Activated CD8-positive, alpha-beta T cell treated with anti-CD3 and anti-CD28 coated beads, Interleukin-2, amount 10 ng/mL, durations not matched to agents 7 days and 5 days (primary cell): ENCODE results near the gene TCTA. TPM values are rescaled to one million over a fixed set of nuclear protein-coding genes. Genes with fewer than 3 reads are reported as not detected.
A peak's percentile ranks its signal among the peaks of the same experiment; 100 is the strongest.
"Not testable (repeated sequence)": the region's sequence is repeated elsewhere in the genome, so short reads cannot be mapped to it uniquely, and the experiment has no call there.

Source experiments
- ATAC-seq: fragments of 150-1000 bp; cut with Tn5 transposase; one replicate; pipeline ENCODE4 v1.10.0; 2021; ENCODE audit warnings: moderate library complexity
- CTCF ChIA-PET: fragments of 350-600 bp; sonication (Branson Sonifier 250); formaldehyde crosslinking; loops from one replicate; lab custom pipeline; 2021; ENCODE audit warnings: antibody characterized with exemption; lab: Charles Lee
- POLR2A ChIA-PET: fragments of 350-600 bp; sonication (Branson Sonifier 250); formaldehyde crosslinking; loops from one replicate; lab custom pipeline; 2021; ENCODE audit warnings: antibody characterized with exemption; lab: Charles Lee
- DNase-seq: peaks from one replicate; pipeline ENCODE4 v3.0.0-alpha.2; 2020
- H3K27ac Mint-ChIP-seq: one replicate; pipeline ENCODE4 v1.8.0; 2021; ENCODE audit warnings: mild to moderate bottlenecking, mixed read lengths
- H3K27me3 Mint-ChIP-seq: one replicate; pipeline ENCODE4 v1.8.0; 2021; ENCODE audit warnings: low read depth, mixed read lengths
- H3K36me3 Mint-ChIP-seq: one replicate; pipeline ENCODE4 v1.8.0; 2021; ENCODE audit warnings: low read depth, mixed read lengths
- H3K4me1 Mint-ChIP-seq: one replicate; pipeline ENCODE4 v1.8.0; 2021; ENCODE audit warnings: low read depth, mixed read lengths
- H3K4me3 Mint-ChIP-seq: one replicate; pipeline ENCODE4 v1.8.0; 2021; ENCODE audit warnings: mild to moderate bottlenecking, mixed read lengths
- H3K9me3 Mint-ChIP-seq: one replicate; pipeline ENCODE4 v1.8.0; 2022; ENCODE audit warnings: mixed read lengths; ENCODE audit not compliant: insufficient read depth
- total RNA-seq, 2 experiments: library from RNA; stranded (reverse); gene quantifications; one replicate each; pipeline ENCODE4 v1.2.3, GENCODE V29; 2021

The TCTA gene
- total RNA-seq, 2 experiments from 2014 or later: 19.6 to 25.2 TPM

- Mint-ChIP-seq H3K9me3 (no peaks in the 10 kb centered on the region), H3K27ac (no peak overlapping the region), H3K4me3 (no peak overlapping the region), H3K36me3 (peaks cover 24% of the 10 kb centered on the region), H3K4me1 (peaks cover 26% of the 10 kb centered on the region), H3K27me3 (no peaks in the 10 kb centered on the region)
- ChIA-PET POLR2A (interaction anchor here (0.9 kb wide), 1 partner anchor 48 kb away, joined by 3 read pairs; the partner anchor contains the start of gene USP4), CTCF (no interaction called here)
- no peak for ATAC-seq
- DNase-seq: no peak
Observed at GRCh38 chr3:49388289-49388820, 23.9 kb upstream of the TCTA start.

GRCh38 chr3:49389297-49389696 is 22.9 kb upstream of the TCTA start:
- Mint-ChIP-seq H3K27ac (no peak overlapping the region), H3K27me3 (no peaks in the 10 kb centered on the region), H3K9me3 (no peaks in the 10 kb centered on the region), H3K36me3 (peaks cover 24% of the 10 kb centered on the region), H3K4me3 (no peak overlapping the region), H3K4me1 (peaks cover 23% of the 10 kb centered on the region)
- POLR2A ChIA-PET: interaction anchor here (0.6 kb wide), 1 partner anchor 40 kb away, joined by 4 read pairs; the partner anchor contains the start of gene NICN1
- no peak for ATAC-seq
- CTCF ChIA-PET: interaction anchor here (0.8 kb wide), 1 partner anchor 49 kb away, joined by 4 read pairs; the partner anchor contains the start of gene USP4
- no peak for DNase-seq

GRCh38 chr3:49391310-49391709 is 20.9 kb upstream of the TCTA start:
- Mint-ChIP-seq H3K36me3 (peaks cover 37% of the 10 kb centered on the region), H3K4me1 (peaks cover 33% of the 10 kb centered on the region)
- POLR2A ChIA-PET, H3K27me3 Mint-ChIP-seq, H3K27ac Mint-ChIP-seq, H3K4me3 Mint-ChIP-seq, CTCF ChIA-PET, ATAC-seq, DNase-seq, H3K9me3 Mint-ChIP-seq: not testable (repeated sequence)

- no peaks in the 10 kb centered on the region for H3K9me3 Mint-ChIP-seq
- peak overlapping the region; percentile 0 for H3K27ac Mint-ChIP-seq
- CTCF ChIA-PET: interaction anchor here (0.7 to 1.0 kb wide), 2 partner anchors 11 to 57 kb away, joined by 3 to 4 read pairs; no protein-coding TSS in a partner anchor
- DNase-seq: no peak
- H3K27me3 Mint-ChIP-seq: no peaks in the 10 kb centered on the region
- POLR2A ChIA-PET: interaction anchor here (0.7 to 1.3 kb wide), 2 partner anchors 15 to 137 kb away, joined by 3 read pairs; no protein-coding TSS in a partner anchor
- H3K4me3 Mint-ChIP-seq: no peak overlapping the region
- H3K4me1 Mint-ChIP-seq: peaks cover 57% of the 10 kb centered on the region
- ATAC-seq: no peak
- H3K36me3 Mint-ChIP-seq: peaks cover 50% of the 10 kb centered on the region
Observed at GRCh38 chr3:49397470-49397869, 14.8 kb upstream of the TCTA start.

- no peak overlapping the region for H3K27ac Mint-ChIP-seq
- no peak overlapping the region for H3K4me3 Mint-ChIP-seq
- CTCF ChIA-PET: no interaction called here
- peaks cover 54% of the 10 kb centered on the region for H3K4me1 Mint-ChIP-seq
- peaks cover 54% of the 10 kb centered on the region for H3K36me3 Mint-ChIP-seq
- POLR2A ChIA-PET: interaction anchor here (0.8 kb wide), 1 partner anchor 12 kb away, joined by 3 read pairs; the partner anchor contains the start of genes RHOA and TCTA
- DNase-seq (no peak), ATAC-seq (no peak)
- H3K9me3 Mint-ChIP-seq: no peaks in the 10 kb centered on the region
- H3K27me3 Mint-ChIP-seq: no peaks in the 10 kb centered on the region
Observed at GRCh38 chr3:49399461-49399860, 12.8 kb upstream of the TCTA start.

GRCh38 chr3:49401766-49402165 is 10.5 kb upstream of the TCTA start:
- DNase-seq: no peak
- Mint-ChIP-seq H3K9me3 (no peaks in the 10 kb centered on the region), H3K27me3 (no peaks in the 10 kb centered on the region), H3K4me1 (peaks cover 48% of the 10 kb centered on the region), H3K36me3 (peaks cover 54% of the 10 kb centered on the region), H3K4me3 (no peak overlapping the region), H3K27ac (no peak overlapping the region)
- CTCF ChIA-PET: no interaction called here
- ATAC-seq: no peak
- POLR2A ChIA-PET: interaction anchor here (0.7 to 1.3 kb wide), 3 partner anchors 10 to 155 kb away, joined by 3 read pairs; partner anchors contain the start of gene RHOA

- DNase-seq (no peak), ATAC-seq (no peak)
- CTCF ChIA-PET: interaction anchor here (1.9 kb wide), 1 partner anchor 64 kb away, joined by 6 read pairs; the partner anchor contains the start of gene USP4
- Mint-ChIP-seq H3K27ac (no peak overlapping the region), H3K27me3 (no peaks in the 10 kb centered on the region), H3K4me1 (peaks cover 48% of the 10 kb centered on the region), H3K9me3 (no peaks in the 10 kb centered on the region), H3K36me3 (peaks cover 51% of the 10 kb centered on the region), H3K4me3 (no peak overlapping the region)
- POLR2A ChIA-PET: interaction anchor here (1.0 kb wide), 1 partner anchor 25 kb away, joined by 4 read pairs; the partner anchor contains the start of gene NICN1
Observed at GRCh38 chr3:49403891-49404290, 8.3 kb upstream of the TCTA start.

- CTCF ChIA-PET: interaction anchor here (1.1 to 1.9 kb wide), 3 partner anchors 28 to 234 kb away, joined by 3 to 6 read pairs (median 3); partner anchors contain the start of genes KLHDC8B and USP4
- ATAC-seq, H3K27me3 Mint-ChIP-seq, H3K9me3 Mint-ChIP-seq, H3K4me3 Mint-ChIP-seq, DNase-seq, H3K27ac Mint-ChIP-seq: not testable (repeated sequence)
- peaks cover 51% of the 10 kb centered on the region for H3K4me1 Mint-ChIP-seq
- H3K36me3 Mint-ChIP-seq: peaks cover 53% of the 10 kb centered on the region
- POLR2A ChIA-PET: interaction anchor here (1.3 kb wide), 1 partner anchor 30 kb away, joined by 4 read pairs; no protein-coding TSS in a partner anchor
Observed at GRCh38 chr3:49405570-49405969, 6.7 kb upstream of the TCTA start.

GRCh38 chr3:49406571-49407565 is 5.4 kb upstream of the TCTA start:
- Mint-ChIP-seq H3K27me3 (no peaks in the 10 kb centered on the region), H3K9me3 (no peaks in the 10 kb centered on the region), H3K27ac (peak overlapping the region; percentile 76), H3K4me1 (peaks cover 42% of the 10 kb centered on the region), H3K36me3 (peaks cover 50% of the 10 kb centered on the region), H3K4me3 (no peak overlapping the region)
- CTCF ChIA-PET: interaction anchor here (1.1 to 4.0 kb wide), 3 partner anchors 29 to 236 kb away, joined by 3 to 21 read pairs (median 3); partner anchors contain the start of genes KLHDC8B and USP4
- DNase-seq: no peak
- ATAC-seq: no peak
- POLR2A ChIA-PET: interaction anchor here (0.6 kb wide), 1 partner anchor 83 kb away, joined by 3 read pairs; no protein-coding TSS in a partner anchor

- DNase-seq: no peak
- CTCF ChIA-PET: interaction anchor here (1.5 to 4.0 kb wide), 2 partner anchors 33 to 70 kb away, joined by 4 to 21 read pairs; partner anchors contain the start of gene USP4
Observed at GRCh38 chr3:49410066-49410845, 2.0 kb upstream of the TCTA start.

More at GRCh38 chr3:49410066-49410845, 2.0 kb upstream of the TCTA start:
- ATAC-seq: no peak
- H3K27ac Mint-ChIP-seq: peak overlapping the region; percentile 95
- peaks cover 1% of the 10 kb centered on the region for H3K27me3 Mint-ChIP-seq
- no peaks in the 10 kb centered on the region for H3K9me3 Mint-ChIP-seq
- H3K4me3 Mint-ChIP-seq: peak overlapping the region; percentile 86
- peaks cover 61% of the 10 kb centered on the region for H3K4me1 Mint-ChIP-seq
- POLR2A ChIA-PET: interaction anchor here (0.6 to 7.1 kb wide), 8 partner anchors 16 to 748 kb away, joined by 3 to 107 read pairs (median 5); partner anchors contain the start of genes CELSR3, GPX1, NICN1 and USP4
- H3K36me3 Mint-ChIP-seq: peaks cover 55% of the 10 kb centered on the region
